ENCODE measurements around the gene ITPRID1.

The ITPRID1 gene

DNA sequence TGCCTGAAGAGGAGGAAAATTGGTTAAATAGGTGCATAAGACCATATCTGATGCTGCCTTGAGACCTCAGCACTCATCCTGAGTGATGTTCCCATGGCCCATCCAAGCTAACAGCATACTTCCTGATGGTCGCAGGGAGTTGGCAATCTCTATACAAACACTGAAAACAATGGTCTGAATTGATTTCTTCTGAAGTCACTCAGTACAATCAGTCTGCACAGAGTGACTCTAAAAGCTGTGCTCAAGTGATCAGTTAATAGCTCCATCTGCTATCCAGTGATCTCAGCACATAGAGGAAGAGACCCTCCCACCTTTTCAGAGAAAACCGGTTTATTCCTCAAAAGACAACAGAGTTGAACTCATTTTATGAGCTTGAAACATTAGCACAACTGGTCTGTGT is 177.0 kb downstream of the ITPRID1 start:
- TF ChIP-seq, protein P1, sequence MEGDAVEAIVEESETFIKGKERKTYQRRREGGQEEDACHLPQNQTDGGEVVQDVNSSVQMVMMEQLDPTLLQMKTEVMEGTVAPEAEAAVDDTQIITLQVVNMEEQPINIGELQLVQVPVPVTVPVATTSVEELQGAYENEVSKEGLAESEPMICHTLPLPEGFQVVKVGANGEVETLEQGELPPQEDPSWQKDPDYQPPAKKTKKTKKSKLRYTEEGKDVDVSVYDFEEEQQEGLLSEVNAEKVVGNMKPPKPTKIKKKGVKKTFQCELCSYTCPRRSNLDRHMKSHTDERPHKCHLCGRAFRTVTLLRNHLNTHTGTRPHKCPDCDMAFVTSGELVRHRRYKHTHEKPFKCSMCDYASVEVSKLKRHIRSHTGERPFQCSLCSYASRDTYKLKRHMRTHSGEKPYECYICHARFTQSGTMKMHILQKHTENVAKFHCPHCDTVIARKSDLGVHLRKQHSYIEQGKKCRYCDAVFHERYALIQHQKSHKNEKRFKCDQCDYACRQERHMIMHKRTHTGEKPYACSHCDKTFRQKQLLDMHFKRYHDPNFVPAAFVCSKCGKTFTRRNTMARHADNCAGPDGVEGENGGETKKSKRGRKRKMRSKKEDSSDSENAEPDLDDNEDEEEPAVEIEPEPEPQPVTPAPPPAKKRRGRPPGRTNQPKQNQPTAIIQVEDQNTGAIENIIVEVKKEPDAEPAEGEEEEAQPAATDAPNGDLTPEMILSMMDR (IDR thresholded peaks at IDR 0.05; ENCODE audit: low read depth, low read length): no peak

DNA sequence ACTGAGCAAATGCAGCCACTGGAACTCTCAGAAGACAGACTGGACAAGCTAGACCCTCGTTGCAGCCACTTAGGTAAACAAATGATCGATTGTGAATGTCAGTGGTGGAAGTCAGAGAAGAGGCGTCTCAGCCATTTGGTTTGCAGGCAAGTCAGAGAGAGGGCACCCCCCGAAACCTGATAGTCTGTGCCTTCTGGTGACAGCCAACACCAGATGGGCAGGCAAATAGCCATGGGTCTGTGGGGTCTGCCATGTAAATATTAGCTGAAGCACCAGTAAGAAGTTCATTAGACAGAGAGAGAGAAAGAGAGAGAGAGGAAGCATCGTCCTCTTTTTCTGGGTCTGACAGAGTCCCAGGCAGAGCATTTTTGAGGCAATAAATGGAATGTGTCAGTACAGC is 178.6 kb downstream of the ITPRID1 start:
- H3K4me3 ChIP-seq (ENCODE audit: low read depth, low read length): no peak overlapping the region
- TF ChIP-seq, protein P1 (IDR thresholded peaks at IDR 0.05; ENCODE audit: low read depth, low read length): no peak

More for the DNA sequence above, 177.0 kb downstream of the ITPRID1 start:
- no peak overlapping the region for H3K4me3 ChIP-seq (ENCODE audit: low read depth, low read length)

DNA sequence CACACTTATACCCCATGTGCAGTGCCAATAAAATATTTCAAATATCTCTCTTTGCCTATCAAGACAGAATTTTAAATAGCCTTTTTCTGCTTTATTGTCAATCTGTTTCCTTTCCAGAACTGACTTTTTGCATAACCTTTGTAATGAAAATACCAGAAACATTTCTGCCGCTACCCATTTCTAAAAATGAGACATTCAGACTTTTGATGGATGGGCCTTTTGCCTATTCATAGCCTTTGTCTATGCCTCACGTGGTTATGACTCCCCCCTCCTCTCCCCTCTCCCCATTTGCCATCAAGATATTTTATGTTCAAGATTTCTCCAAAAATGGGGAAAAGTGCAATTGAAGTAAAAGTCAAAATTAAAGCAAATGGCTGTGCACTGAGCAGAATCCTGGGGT is 179.0 kb downstream of the ITPRID1 start:
- TF ChIP-seq, protein P1 (IDR thresholded peaks at IDR 0.05; ENCODE audit: low read depth, low read length): no peak
- no peak overlapping the region for H3K4me3 ChIP-seq (ENCODE audit: low read depth, low read length)

DNA sequence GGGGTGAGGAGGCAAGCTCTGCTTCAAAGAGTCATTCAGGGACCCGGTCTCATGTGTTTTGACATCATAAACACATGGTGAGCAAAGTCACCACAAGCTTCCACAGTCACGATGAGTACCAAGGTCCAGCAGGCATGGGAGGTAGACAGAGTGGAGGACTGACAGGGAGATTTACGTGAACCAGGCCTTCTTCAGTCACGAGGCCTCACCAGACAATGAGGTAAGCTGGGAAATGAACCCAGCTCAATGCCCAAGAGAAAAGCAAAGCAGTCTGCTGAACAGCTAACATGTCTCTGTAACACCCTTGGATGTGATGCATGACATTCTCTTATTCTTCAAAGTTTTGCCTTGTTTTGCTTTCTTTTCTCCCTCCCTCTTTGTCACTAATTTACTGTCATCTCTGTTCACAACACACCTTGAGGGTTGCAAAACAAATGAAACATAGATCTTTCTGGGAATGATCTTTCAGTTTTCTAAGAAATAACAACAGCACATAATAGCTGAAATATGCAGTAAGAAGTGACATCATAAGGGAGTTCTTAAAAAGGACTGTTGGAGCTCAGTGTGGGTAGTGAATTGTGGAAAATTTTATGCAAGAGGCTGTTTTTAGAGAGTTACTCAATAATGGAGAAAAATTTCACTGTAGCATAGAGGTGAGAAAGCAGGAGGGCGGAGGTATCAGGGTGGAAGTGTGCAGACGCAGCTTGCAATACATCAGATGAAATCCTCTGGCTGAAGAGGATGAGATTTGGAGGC is 182.1 kb downstream of the ITPRID1 start:
- TF ChIP-seq, protein P1 (IDR thresholded peaks at IDR 0.05; ENCODE audit: low read depth, low read length): no peak
- no peak overlapping the region for H3K4me3 ChIP-seq (ENCODE audit: low read depth, low read length)

DNA sequence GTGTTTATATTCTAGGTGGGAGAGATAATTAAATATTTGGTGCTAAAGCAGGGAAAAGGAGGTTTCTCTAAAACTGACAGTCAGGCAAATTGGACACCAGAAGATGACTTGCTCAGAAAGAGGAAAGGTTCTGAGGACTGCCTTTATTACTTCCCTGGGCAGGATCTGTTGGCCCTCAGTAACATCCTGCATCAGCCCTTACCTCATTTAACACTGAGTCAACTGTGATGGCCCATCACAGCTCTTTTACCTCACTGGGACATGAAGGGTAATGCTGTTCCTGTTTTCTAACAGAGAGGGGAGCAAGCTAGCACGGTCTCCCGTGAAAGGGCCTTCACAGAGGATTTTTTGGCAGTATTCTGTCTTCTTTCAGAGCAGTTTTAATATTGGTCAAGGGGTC is 185.2 kb downstream of the ITPRID1 start:
- TF ChIP-seq, protein P1 (IDR thresholded peaks at IDR 0.05; ENCODE audit: low read depth, low read length): no peak
- H3K4me3 ChIP-seq (ENCODE audit: low read depth, low read length): no peak overlapping the region

DNA sequence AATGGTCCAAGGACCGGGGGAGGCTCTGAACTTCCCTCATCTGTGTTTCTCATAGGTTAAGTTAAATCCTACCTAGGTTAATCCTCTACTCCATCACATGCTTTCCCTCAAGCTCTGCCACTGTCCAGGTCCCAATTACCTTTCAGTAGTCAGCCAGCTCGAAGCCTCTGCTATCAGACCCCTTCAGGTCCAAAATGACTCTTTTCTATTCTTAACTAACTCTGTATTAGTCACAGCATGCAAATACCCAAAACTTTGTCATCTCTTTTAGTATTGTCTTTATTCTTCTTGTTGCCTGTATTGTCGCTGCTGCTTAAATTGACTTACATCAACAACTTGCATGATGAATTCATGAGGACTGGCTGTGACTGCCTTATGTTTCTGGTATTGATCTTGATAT is 188.5 kb downstream of the ITPRID1 start:
- H3K4me3 ChIP-seq (ENCODE audit: low read depth, low read length): no peak overlapping the region
- TF ChIP-seq, protein P1 (IDR thresholded peaks at IDR 0.05; ENCODE audit: low read depth, low read length): no peak

DNA sequence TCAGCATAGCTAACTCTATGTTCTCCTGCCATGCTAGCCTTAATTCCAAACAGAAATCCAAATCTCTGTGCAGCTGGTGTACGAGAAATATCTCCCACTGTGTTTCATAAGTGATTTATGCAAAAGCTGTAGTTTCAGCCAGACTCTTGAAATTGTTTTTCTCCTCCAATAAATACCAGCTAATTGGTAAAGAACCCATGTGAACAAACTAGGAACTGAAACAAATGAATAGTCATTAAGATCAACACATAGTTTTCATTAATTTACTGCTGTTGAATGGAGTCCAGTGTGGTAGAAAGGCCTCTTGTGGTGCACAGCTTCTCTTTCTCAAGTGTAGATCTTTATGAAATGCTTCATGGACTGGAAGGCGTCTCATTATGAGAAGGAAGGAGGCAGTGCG is 191.5 kb downstream of the ITPRID1 start:
- TF ChIP-seq, protein P1 (IDR thresholded peaks at IDR 0.05; ENCODE audit: low read depth, low read length): no peak
- H3K4me3 ChIP-seq (ENCODE audit: low read depth, low read length): no peak overlapping the region

Measured in WI38 (cell line).